ENCODE measurements around the gene MINDY4.

DNA sequence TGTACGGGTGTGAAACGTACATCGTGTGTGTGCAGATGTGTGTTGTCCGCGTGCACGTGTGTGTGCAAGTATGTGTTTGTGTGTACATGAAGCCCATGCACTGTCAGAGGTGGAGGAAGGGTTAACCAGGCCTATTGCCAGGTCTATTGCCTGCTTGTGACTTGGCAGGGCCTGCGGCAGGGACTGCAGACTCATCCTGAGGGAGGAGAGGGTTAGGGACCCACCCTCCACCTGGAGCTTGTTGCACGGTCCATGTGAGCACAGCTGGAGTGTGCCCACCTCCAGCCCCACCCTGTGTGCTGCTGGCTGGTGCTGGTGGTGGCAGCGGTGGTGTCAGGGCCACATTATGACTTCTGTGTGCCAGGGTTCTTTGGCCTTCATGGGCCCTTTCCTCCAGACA, 133.3 kb downstream of the MINDY4 start:
- TF ChIP-seq, protein P1, sequence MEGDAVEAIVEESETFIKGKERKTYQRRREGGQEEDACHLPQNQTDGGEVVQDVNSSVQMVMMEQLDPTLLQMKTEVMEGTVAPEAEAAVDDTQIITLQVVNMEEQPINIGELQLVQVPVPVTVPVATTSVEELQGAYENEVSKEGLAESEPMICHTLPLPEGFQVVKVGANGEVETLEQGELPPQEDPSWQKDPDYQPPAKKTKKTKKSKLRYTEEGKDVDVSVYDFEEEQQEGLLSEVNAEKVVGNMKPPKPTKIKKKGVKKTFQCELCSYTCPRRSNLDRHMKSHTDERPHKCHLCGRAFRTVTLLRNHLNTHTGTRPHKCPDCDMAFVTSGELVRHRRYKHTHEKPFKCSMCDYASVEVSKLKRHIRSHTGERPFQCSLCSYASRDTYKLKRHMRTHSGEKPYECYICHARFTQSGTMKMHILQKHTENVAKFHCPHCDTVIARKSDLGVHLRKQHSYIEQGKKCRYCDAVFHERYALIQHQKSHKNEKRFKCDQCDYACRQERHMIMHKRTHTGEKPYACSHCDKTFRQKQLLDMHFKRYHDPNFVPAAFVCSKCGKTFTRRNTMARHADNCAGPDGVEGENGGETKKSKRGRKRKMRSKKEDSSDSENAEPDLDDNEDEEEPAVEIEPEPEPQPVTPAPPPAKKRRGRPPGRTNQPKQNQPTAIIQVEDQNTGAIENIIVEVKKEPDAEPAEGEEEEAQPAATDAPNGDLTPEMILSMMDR (IDR thresholded peaks at IDR 0.05), result no peak
- no peak for TF ChIP-seq POLR2A (IDR thresholded peaks at IDR 0.05)
- no peak for TF ChIP-seq POLR2AphosphoS5 (IDR thresholded peaks at IDR 0.05)
- TF ChIP-seq EP300 (IDR thresholded peaks at IDR 0.05), result no peak
